ENCODE measurements around the gene TSPAN19.

GRCh38 chr12:85017618-85018017, 18.5 kb downstream of the TSPAN19 start:
- no peak for TF ChIP-seq CTCF (IDR thresholded peaks at IDR 0.05)
- no peak for TF ChIP-seq POLR2AphosphoS5 (IDR thresholded peaks at IDR 0.05; ENCODE audit: low read depth, low read length)
- no peak for TF ChIP-seq CHD2 (IDR thresholded peaks at IDR 0.05; ENCODE audit: low read length, partially characterized antibody)
- TF ChIP-seq NRF1 (IDR thresholded peaks at IDR 0.05; ENCODE audit: low read depth, low read length): no peak
- no peak for TF ChIP-seq YY1 (IDR thresholded peaks at IDR 0.05; ENCODE audit: low read depth)
- TF ChIP-seq USF1 (IDR thresholded peaks at IDR 0.05; ENCODE audit: borderline replicate concordance, low read depth): no peak
- TF ChIP-seq MXI1 (IDR thresholded peaks at IDR 0.05; ENCODE audit: low read depth, low read length): no peak
- TF ChIP-seq JUND (IDR thresholded peaks at IDR 0.05): 0 out of 2 replicates have a peak, but pooled peaks have one; percentile 4
- no peak for TF ChIP-seq RXRA (IDR thresholded peaks at IDR 0.05; ENCODE audit: borderline replicate concordance, low read depth)

Data from SK-N-SH (cell line).